HFF-Myc (cell line): ENCODE data around the gene PBX3.

Experiments
- DNase-seq: peaks from one replicate; pipeline ENCODE4 v3.0.0-alpha.2; 2011; ENCODE audit warnings: low read depth; ENCODE audit errors: extremely low read depth
- H3K4me3 ChIP-seq: replicated peaks from 2 replicates; pipeline ENCODE4 v1.5.1; 2011; ENCODE audit warnings: low read depth, mild to moderate bottlenecking, control low read depth, low read length
- TF ChIP-seq, protein P1 (sequence below): IDR thresholded peaks from 2 replicates; pipeline ENCODE4 v1.5.1; 2012; ENCODE audit warnings: mild to moderate bottlenecking, low read depth, low read length, control low read depth; ENCODE audit errors: missing control alignments

Gene PBX3

DNA sequence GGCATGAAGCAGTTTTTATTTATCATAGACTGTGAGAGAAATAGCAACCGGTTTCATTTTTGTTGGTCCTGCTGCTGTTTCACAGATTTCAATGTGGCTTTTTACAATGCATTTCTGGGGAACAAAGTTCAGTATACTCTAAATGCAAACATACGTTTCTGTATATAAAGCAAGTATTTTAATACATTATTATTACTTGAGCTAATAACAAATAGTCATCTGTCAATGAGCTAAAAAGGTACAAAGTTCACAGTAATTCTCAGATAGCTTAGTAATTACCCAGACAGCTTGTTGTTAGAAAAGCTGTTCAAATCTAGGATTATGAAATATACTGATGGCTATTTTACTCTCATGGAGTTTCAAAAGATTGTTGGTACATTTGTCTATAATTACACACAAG is 50.8 kb downstream of the PBX3 start:
- no peak for DNase-seq
- TF ChIP-seq, protein P1, sequence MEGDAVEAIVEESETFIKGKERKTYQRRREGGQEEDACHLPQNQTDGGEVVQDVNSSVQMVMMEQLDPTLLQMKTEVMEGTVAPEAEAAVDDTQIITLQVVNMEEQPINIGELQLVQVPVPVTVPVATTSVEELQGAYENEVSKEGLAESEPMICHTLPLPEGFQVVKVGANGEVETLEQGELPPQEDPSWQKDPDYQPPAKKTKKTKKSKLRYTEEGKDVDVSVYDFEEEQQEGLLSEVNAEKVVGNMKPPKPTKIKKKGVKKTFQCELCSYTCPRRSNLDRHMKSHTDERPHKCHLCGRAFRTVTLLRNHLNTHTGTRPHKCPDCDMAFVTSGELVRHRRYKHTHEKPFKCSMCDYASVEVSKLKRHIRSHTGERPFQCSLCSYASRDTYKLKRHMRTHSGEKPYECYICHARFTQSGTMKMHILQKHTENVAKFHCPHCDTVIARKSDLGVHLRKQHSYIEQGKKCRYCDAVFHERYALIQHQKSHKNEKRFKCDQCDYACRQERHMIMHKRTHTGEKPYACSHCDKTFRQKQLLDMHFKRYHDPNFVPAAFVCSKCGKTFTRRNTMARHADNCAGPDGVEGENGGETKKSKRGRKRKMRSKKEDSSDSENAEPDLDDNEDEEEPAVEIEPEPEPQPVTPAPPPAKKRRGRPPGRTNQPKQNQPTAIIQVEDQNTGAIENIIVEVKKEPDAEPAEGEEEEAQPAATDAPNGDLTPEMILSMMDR: no peak
- no peak overlapping the region for H3K4me3 ChIP-seq

DNA sequence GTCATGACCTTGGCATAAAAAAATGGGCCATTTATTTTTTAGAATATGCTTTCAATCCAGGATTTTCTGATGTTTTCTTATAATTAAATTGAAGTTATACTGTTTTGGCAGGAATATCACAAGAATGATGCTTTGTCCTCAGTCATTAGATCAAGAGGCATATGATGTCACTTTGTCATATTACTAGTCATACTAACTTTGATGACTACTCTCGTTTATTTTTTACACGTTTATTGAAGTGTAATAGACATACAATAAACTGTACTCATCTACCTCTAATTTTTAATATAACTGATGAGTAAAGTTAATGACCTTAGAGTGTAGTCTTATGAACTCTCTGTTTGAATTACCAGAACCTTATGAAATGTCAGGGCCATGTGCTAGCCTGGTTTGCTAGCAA is 56.4 kb downstream of the PBX3 start:
- H3K4me3 ChIP-seq: no peak overlapping the region
- no peak for DNase-seq
- TF ChIP-seq, protein P1: no peak

DNA sequence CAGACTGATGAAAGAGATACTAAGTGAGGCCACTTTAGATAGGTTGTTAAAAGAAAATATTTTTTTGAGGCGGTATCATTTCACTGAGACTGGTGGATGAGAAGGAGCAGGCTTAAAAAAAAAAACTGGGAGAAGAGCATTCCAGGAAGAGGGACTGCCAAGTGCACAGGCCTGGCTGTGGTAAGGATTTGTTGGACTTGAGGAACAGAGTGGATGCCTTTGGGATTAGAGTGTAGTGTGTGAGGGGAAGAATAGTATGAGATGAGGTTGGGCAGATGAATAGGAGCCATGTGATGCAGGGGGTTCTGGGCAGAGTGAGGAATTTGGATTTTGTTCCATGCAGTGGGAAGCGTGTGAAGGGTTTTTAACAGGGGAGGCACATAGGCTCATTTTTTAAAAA is 57.9 kb downstream of the PBX3 start:
- H3K4me3 ChIP-seq: no peak overlapping the region
- TF ChIP-seq, protein P1: no peak
- DNase-seq: no peak

DNA sequence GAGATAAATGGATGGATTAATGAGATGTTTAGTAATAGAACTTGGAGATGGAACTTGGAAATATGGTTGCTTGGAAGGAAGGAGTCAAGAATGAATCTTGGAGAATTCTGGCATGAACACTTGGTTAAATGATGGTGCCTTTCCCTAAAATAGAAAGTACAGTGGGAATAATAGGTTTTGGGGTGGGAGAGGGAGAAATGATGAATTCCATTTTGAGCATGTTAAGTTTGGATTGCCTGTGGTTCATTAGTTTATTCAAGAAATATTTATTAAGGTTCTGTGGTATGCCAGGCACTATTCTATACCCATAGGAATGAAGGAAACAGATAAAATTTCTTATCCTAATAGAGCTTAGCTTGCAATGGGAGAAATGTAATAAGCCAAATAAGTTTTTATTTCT is 58.4 kb downstream of the PBX3 start:
- DNase-seq: no peak
- TF ChIP-seq, protein P1: no peak
- H3K4me3 ChIP-seq: no peak overlapping the region

DNA sequence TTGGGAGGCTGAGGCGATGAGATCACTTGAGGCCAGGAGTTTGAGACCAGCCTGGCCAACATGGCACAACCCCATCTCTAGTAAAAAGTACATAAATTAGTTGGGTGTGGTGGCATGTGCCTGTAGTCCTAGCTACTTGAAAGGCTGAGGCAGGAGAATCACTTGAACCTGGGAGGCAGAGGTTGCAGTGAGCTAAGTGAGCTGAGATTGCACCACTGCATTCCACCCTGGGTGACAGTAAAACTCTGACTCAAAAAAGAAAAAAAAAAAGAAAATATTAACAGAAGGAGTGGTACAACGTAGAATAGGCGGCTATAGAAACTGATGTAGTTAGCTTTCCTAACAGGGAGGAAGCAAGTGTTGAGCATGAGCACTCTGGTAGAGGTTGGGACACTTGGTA is 59.9 kb downstream of the PBX3 start:
- TF ChIP-seq, protein P1: no peak
- no peak overlapping the region for H3K4me3 ChIP-seq
- DNase-seq: no peak

DNA sequence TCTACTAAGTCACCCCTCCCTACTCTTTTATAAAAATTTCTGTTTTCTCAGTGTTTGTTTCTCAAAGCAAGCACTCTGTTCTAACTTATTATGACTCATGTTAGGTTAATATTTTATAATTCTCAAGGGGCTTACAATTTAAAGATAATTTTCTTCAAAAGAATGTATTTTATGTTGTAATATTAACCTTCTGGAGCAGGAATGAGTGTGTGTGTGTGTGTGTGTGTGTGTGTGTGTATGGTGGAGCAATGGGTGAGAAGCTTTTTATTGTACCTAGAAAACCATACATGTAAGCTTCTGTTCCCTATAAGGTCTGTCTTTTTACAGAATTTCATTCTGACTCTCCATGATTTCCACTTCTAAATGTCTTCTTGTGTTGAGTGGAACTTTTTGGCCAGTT is 63.0 kb downstream of the PBX3 start:
- no peak overlapping the region for H3K4me3 ChIP-seq
- no peak for DNase-seq
- TF ChIP-seq, protein P1: no peak

DNA sequence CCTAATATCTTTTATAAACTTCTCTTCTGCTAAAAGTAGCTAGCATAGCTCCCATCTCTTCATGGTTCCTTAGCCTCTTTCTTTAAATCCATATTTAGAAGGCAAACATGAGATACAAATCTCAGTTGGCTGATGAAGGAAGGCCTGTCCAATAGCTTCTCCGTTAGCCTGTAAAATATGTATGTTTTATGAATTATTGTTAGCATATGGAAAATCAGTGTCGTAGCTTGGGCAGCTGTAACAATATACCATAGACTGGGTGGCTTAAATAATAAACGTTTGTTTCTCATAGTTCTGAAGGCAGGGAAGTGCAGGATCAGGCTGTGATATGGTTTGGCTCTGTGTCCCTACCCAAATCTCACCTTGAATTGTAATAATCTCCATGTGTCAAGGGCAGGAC is 63.8 kb downstream of the PBX3 start:
- no peak for DNase-seq
- H3K4me3 ChIP-seq: no peak overlapping the region
- TF ChIP-seq, protein P1: no peak
